Hepatic stellate cell (primary cell): ENCODE results near the gene MAD1L1.

Experiments used
- DNase-seq: peaks from one replicate; pipeline ENCODE4 v3.0.0; 2011; ENCODE audit warnings: low spot score

MAD1L1 gene

DNA sequence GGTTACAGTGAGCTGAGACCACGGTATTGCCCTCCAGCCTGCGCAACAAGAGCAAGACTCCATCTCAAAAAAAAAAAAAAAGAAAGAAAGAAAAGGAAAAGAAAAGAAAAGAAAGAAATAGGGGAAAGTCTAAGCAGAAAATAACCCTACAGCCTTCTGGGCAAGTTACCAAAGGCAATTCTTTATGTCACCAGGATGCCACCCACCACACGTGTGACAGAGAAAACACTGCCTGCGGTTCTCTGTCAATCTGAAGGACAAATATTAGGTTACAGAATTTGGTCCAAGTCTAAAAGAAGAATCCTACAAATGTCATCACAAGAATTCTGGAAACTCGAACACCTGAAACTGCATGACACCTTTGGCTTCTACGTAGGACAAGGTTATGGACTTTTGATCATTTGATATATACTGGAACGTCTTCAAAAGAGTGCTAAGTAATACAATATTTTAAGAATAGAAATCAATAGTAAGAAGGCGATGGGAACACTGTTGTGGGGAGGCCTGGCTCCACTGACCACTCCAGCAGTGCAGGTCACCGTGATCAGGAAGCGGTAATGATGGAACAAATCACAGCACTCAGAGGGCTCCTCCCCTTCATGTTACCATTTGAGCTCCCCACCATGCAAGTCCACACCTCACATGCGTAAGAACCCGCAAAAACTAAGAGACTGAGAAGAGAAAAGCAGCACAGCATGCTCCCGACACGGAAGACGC, 75.8 kb downstream of the MAD1L1 start:
- DNase-seq = no peak

GRCh38 chr7:2154831-2155230, 77.9 kb downstream of the MAD1L1 start:
- no peak for DNase-seq

GRCh38 chr7:2154121-2154520, 78.6 kb downstream of the MAD1L1 start:
- DNase-seq = no peak

GRCh38 chr7:2152646-2153045, 80.1 kb downstream of the MAD1L1 start:
- DNase-seq = no peak

- DNase-seq = no peak
Observed at GRCh38 chr7:2151801-2152612, 80.7 kb downstream of the MAD1L1 start.

GRCh38 chr7:2151237-2151636, 81.5 kb downstream of the MAD1L1 start:
- DNase-seq = no peak

DNA sequence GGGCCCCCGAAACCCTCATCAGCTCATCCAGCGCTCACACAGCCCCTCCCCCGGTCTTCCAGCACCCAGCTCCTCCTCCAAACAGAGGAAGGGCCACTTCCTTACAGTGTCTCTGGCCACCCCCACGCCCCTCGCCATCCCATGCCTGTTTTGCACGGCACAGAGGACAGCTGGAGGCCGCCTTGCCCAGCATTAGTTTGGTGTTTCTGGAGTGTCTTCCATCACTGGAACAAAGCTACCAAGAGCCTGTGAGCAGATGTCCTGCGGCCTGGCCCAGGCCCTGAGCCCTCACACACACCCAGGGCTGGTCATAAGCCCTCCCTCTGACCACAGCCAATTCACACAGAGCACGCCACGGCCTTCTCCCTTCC, 82.3 kb downstream of the MAD1L1 start:
- DNase-seq = no peak

DNA sequence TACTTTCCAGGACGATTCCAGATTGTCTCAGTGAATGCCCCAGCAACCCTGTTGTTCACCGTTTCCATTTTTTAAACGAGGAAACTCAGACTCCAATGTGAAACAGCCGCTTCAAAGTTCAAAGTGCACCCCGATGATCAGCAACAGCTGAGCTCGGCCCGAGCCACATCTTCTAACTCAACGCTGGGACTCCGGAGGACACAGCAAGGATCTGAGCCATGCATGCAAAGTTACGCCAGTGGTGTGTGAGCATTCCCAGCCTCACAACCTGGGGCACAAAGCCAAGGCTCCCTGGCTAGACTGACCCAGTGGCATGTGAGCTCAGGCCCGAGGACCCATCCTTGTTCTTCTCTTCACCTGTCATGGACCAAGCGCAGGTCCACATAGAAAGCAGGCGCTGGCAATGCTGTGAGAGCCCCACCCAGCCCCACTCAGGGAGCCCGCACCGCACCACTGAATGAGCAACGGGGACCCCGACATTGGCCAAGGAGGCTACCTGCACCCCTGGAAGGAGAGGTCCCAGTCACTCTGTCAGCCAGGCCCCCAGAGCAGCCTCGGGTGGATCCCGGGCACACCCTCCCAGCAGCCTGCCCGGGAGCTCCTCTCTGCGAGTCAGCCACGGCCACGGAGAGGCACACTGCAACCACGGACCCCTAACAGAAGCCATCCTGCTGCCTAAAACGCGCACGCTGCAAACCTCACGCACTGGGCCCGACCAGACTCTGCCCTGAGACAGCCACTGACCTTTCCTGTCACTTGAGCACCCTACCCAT, 82.9 kb downstream of the MAD1L1 start:
- DNase-seq = no peak

DNA sequence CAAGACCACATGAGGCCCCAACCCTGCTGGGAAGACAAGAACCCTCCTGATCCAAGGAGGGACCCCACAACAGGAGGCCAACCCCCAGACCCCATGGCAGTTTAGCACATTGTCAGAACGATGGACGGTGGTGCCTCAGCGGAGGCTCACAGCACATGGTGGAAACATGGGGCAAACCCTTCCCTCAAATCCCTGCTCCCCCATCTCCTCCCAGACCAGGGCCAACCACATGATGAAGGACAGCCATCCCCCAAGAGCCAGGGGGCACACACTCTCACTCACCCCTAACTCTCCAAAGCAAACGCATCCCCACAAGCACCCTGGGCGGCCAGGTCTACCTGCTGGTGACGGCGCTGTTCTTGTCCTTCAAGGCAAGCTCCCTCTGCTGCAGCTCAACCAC, 83.9 kb downstream of the MAD1L1 start:
- no peak for DNase-seq

DNA sequence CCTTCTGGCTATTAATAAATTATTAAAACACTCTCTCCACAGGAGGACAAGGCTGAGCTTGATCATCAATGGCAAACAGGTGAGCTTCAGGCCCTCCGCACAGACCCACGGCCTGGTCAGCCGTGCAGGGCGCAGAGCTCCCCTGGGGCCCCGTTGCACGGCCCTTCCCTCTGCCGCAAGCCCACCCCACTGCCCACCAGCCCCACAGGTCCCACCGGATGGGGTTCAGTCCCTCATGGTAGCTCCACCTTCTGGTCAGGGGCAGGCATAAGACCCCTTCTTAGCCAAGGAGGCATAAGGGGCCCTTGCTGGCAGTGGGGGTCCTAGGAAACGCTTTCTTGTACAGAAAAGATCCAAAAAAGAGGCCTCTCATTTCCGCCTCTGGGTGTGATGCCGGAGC, 84.6 kb downstream of the MAD1L1 start:
- DNase-seq = no peak

DNA sequence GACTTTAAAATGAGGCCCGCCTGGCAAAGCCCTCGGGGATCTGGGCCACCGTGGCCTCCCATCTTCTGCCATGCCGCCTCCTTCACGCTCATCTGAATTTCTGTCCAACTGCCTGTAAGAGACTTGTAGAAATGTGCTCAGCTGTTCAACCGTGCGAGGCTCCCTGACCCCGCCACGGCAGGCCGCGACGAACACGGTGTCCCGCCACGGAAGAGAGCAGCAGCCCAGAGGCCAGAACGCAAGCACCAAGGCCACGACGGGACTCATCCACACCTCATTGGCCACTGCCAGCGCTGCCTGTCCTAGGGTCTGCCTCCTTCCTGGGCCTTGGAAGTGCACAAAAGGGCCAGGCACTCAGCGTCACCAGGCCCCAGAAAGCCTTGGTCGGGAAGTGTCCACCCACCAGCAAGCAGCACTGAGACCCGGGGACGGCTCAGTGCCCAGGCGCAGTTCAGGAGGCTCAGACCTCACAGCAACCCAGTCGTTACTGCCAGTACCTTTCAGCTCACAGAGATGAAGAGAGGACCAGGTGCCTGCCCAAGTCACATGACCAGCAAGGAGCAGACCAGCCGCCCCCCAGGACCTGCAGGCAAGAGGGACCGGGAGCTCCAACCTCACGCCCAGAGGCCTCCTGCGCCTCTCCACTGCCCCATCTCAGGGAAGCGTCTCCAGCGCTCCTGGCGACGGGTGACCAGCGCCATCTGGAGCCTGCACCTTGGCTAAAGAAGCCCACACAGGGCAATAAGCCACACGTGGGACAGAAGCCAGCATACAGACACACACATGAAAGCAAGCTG, 85.9 kb downstream of the MAD1L1 start:
- DNase-seq = no peak

- no peak for DNase-seq
Observed at GRCh38 chr7:2145835-2146580, 86.7 kb downstream of the MAD1L1 start.

DNA sequence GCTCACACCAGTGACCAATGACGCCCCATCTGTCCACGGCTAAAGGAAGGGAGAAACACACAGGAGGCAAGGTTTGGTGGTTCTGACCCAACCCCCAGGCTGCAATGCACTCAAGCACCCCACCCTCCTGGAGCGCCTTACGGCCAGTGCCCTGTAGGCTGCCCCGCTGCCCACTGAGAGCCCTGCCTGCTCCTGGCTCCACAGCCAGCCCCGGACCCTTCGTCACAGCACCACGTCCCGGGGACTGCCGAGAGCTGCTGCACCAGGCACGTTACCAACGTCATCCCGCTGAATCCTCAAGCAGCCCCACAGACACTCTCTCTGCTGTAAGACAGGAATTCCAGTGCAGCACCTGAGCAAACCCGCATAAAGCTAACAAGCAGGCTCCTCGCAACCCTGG, 87.8 kb downstream of the MAD1L1 start:
- no peak for DNase-seq

GRCh38 chr7:2143981-2144595, 88.7 kb downstream of the MAD1L1 start:
- no peak for DNase-seq

DNA sequence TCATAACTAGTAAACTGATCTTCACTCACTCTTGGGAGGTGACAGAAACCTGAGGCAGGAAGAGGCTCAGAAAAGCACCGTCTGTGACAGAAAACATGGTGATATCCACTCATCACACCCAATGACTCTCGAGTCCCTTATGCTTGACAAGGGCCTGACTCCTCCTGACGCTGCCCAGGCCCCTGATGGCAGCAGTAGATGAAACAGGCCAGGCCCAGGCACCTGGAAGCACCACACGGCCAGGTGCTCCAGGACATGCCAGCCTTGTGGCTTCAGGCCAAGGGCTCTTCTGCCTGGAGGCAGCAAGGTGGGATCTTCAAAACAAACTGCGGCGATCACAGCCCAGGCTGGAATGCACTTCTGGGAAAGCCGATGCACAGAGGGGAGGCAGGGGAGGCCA, 89.3 kb downstream of the MAD1L1 start:
- DNase-seq = no peak

GRCh38 chr7:2142386-2142785, 90.4 kb downstream of the MAD1L1 start:
- DNase-seq = no peak

- no peak for DNase-seq
Observed at GRCh38 chr7:2141651-2142050, 91.1 kb downstream of the MAD1L1 start.

GRCh38 chr7:2141021-2141410, 91.7 kb downstream of the MAD1L1 start:
- DNase-seq = no peak

DNA sequence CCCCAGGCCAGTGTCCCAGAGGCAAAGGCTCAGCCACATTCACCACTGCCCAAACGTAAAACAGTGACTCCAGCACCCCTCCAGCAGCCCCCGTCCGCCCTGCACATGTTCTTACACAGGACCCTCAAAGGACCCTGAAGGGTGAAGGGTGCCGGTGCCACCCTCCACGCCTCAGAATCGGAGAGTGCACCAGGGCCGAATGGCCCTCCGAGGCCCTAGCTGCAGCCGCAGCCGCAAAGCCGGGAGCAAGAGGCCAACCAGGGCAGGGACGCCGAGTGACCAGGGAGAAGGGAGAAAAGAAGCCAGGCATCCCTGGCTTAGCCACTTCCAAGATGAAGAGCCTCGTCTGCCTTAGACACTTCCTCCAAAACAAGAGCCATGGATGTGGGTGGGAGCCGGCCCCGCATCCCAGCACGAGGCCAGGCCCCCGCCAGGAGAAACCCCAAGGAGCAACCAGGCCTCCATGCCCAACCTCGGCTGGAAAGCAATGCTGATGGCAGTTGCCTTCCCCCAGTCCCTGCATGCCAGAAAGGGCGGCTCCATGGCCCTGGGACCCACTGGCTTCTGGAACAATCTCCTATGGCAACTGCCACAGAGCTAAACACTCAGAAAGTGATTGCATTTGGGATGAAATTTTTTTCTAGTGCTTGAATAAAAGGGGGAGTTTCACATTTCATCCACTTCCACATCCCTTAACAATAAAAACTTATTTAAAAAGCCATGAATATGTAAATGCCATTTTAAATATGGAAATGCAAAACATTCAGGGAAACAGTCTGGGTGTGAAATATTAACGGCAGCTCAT, 92.3 kb downstream of the MAD1L1 start:
- DNase-seq = no peak
